NCI-H2107 treated with DMSO at 0.1 percent for 48 hours (cell line): ENCODE measurements around the gene GAS2.
"Not testable (repeated sequence)": the region's sequence is repeated elsewhere in the genome, so short reads cannot be mapped to it uniquely, and the experiment has no call there.

Experiments used
- DNase-seq: peaks from one replicate; lab custom pipeline; 2025; ENCODE audit not compliant: unreplicated experiment; lab: John Stamatoyannopoulos, UW

GAS2 gene

GRCh38 chr11:22666325-22666687 lies at the start of gene GAS2:
GAS2 (plus strand) TSS chr11:22666611; CDS start chr11:22674870, 8,259 bp downstream.
- DNase-seq = no peak

GRCh38 chr11:22617868-22618267 lies 48.5 kb upstream of the GAS2 start:
- no peak for DNase-seq

GRCh38 chr11:22624742-22625447 lies 41.5 kb upstream of the GAS2 start:
- DNase-seq = peak; percentile 79

DNA sequence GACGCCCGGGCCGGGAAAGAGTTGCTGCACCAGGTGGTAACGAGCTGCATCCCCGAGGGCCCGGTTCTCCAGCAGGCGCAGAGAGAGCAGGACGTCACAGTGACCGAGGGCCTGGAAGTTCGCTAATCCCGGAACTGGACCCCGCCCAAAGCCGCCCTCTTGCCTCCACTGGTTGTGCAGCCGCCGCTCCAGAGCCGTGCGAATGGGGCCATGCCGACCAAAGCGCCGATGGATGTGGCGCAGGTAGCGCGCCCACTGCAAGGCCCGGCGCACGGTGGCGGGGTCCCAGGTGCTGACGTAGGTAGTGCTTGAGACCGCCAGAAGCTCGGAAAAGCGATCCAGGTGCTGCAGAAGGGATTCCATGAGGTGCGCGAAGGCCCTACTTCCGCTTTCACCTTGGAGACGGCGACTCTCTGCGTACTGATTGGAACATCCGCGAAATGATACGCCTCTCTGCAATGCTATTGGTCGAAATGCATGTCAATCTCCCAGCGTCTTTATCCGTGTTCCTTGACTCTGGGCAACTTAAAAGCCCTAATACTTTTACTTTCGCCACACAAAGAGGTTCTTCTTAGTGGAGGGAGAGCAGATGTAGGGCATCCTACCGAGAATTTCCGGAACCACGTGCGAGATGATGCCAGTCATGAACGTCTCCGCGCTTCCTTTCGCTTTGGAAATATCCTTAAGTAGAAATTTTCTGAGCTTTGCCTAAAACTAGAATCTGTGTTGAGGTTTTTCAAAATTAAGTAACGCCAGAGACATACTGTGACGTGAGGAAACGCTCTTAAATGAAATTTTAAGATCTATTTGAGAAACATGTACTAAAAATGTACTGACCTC lies 40.7 kb upstream of the GAS2 start, which contains the start of gene FANCF:
TSS of gene FANCF (minus strand) at position 376 of the 840 bp plus-strand sequence. CDS start at position 363, 13 bp downstream.
- DNase-seq = peak; percentile 97

- no peak for DNase-seq
Measured at GRCh38 chr11:22626573-22627239, 39.7 kb upstream of the GAS2 start.

- DNase-seq = no peak
Measured at GRCh38 chr11:22627421-22627820, 39.0 kb upstream of the GAS2 start.

DNA sequence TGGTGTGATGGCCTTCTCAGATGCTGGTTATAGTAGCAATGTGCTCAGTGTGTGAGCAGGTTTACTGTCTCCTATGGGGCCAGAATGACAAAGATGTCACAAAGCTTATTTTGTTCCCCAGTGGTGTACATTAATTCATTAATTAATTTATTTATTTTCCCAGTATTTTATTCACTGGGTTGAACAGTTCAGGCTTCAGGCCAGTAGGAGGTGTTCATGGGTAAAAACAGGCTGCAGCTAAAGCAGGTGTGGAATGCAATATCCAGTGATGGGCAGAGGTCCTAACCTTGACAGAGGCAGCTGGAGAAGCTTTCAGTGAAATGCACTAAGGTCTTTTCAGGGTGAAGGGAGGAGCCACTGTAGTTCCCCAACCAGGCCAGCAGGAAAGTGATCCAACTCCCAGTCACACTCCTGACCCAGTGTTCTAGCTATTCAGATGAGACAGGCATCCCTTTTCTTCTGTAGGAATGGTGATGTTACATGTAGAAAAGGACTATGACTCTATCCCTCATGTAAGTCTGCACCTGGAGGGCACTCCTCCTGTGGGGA lies 33.0 kb upstream of the GAS2 start:
- no peak for DNase-seq

DNA sequence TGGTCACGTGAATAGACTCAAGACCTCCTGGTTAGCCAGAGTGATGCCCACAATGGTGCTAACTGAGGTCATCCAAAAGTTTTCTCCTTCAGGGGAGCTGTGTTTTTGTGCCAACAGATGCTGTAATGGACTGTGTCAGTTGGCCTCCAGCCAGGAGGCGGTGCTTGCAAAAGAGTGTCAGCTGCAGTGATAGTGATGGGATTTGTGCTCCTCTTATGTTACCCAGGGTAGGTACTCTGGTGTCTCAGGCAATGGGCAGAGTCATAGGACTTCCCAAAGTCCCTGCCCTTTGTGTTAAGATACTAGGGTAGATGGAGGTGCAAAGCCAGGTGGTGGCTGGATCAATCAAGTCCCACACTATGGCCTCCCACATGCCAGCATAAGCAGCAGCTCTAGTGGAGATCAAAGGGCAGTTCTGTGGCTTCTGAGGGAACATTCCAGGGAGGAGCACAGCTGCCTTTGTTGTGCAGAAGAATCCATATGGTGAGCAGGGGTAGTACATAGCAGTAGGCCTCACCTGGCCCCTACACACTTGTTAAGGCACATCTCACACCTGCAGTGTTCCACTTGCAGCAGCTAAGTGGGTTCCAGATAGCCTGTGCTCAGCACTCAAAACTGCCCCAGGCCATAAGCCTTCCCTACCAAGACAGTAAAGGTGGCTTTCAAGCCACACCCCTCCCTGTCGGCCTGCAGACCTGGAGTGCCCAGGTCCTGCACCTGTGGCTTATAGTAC lies 31.3 kb upstream of the GAS2 start:
- no peak for DNase-seq

DNA sequence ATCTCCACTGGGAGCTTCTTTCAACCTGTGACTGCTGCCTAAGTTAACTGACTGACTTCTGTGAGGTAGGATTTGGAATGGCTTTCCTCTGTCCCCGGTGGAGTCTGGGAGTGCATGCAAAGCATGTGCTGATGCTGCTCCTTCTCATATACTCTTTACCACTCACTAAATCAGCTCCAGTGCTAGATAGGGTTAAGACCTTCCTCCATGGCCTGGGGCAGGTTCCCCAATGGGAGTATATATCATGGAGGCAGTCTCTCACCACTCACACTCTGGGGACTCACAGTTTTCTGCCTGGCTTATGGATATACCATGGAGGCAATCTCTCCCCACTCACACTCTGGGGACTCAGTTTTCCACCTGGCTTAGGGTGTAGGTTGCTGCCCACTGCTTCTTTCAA lies 30.7 kb upstream of the GAS2 start:
- DNase-seq = no peak

- DNase-seq = no peak
Measured at GRCh38 chr11:22640862-22641261, 25.5 kb upstream of the GAS2 start.

- no peak for DNase-seq
Measured at GRCh38 chr11:22641559-22641958, 24.9 kb upstream of the GAS2 start.

DNA sequence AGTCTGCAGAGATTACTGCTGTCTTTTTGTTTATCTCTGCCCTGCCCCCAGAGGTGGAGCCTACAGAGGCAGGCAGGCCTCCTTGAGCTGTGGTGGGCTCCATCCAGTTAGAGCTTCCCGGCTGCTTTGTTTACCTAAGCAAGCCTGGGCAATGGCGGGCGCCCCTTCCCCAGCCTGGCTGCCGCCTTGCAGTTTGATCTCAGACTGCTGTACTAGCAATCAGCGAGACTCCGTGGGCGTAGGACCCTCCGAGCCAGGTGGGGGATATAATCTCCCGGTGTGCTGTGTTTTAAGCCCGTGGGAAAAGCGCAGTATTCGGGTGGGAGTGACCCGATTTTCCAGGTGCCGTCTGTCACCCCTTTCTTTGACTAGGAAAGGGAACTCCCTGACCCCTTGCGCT lies 14.1 kb upstream of the GAS2 start:
- not testable (repeated sequence) for DNase-seq

GRCh38 chr11:22656130-22656529 lies 10.3 kb upstream of the GAS2 start:
- no peak for DNase-seq

DNA sequence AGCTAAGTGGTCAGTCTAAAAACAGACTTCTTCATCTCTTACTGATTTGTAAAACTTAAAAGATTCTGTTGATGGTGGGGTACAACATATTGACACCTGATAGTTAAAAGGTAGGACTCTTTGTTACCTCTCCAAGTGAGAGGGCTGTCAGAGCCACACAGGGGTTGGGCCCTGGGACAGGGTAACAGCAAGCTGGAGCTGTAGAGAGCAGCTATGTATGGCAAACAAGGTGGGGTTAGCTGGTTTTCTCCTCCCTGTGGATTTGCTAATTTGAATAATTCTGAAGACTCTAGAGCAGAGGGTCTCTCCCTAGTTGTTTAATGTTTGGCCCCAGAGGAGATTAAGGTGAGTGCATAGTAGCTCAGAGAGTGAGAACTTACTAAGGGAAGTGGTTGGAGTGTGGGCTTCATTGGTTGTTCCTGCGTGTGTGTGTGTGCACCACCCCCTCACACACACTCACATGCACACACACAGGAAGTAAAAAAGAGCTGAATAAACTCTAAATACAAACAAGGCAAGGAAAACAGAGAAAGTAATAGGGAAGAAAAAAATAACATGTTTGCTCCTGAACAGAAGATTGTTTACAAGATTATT lies 9.2 kb upstream of the GAS2 start:
- no peak for DNase-seq

DNA sequence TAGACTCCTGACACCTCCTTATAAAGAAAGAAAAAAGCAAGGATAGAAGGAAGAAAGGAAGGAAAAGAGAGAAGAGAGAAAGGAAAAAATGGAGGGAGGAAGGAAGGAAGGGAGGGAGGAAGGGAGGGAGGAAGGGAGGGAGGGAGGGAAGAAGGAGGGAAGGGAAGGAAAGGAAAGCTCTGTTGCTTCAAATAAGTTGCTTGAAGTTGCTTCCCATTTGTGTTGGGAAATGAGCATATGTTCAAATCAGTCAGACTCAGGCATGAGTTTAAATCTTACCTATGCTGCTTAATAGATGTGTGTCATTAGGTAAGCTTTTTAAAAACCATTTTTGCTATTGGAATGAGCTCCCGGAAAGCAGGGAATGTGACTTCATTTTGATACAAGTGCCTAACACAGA lies 6.6 kb upstream of the GAS2 start:
- no peak for DNase-seq

GRCh38 chr11:22666688-22667439 lies 453 bp downstream of the GAS2 start:
- no peak for DNase-seq

DNA sequence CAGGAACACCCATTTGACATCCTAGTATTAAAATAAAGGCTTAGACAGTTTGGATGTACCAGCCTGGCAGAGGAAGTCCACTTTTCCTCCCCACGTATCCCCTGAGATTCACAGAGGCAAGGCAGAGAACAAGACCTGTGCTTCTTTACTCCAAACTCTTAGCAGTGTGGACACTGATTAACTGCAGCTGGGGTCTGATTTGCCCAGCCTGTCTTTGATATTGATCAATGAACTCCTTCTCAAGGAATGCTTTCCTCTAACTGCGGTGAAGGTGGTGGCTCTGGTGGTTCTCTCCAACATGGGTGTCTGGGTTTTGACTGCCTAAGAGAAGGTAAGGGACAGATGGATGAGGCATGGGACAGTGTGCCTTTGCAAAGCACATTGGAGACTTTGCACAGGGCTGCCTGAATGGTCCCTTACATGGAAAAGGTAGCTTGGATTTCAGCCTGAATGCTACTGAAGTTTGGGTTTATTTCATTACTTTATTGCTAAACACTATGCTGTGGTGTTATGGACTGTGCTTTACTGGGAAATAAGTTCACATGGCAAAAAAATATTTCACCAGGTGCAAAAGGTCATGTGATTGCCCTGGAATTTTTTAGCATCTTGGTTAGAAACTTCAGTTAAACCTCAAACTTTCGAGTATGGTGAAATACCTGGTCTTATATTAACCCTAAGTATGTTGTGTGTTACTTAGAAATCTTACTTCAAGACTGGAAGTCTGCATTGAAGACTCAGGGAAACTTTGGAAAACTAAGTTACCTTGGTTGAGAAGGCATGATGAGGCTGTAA lies 1.8 kb downstream of the GAS2 start:
- DNase-seq = no peak

GRCh38 chr11:22669368-22669767 lies 3.0 kb downstream of the GAS2 start:
- no peak for DNase-seq

DNA sequence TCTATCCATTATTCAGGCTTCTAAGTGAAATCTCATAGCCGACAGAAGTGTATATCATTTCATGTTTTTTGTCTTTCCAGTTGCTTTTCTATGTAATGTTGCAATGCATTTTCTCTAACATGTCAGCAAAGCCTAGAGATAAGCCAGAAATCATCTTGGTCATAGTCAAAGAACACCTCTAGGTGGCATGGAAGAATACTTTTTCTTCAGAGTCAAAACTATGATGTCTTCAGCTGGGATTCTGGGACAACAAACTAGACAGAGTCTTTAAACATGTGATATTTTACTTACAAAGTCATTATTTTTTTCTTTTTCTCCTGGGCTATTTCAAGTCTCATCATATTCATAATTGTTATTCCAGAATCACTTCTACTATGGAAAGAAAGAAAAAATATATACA lies 4.4 kb downstream of the GAS2 start:
- peak; percentile 37 for DNase-seq
